GM12878 (cell line): ENCODE measurements around the gene RAD51B. TPM values are rescaled to one million over a fixed set of nuclear protein-coding genes. Genes with fewer than 3 reads are reported as not detected.

ENCODE experiments used
- IKZF2 ChIP-seq, 2 experiments: fragments of 450-650 bp; IDR thresholded peaks; 2 replicates each; pipeline ENCODE4 v1.6.1; 2017; ENCODE audit warnings: mild to moderate bottlenecking in 2 of 2, moderate library complexity in 2 of 2
- JUNB ChIP-seq: IDR thresholded peaks from 2 replicates; pipeline ENCODE4 v1.6.1; 2016; ENCODE audit warnings: antibody characterized with exemption, mild to moderate bottlenecking
- NFIC ChIP-seq: IDR thresholded peaks from 2 replicates; pipeline ENCODE4 v1.6.1; 2012; ENCODE audit warnings: low read depth, mild to moderate bottlenecking, inconsistent platforms, low read length, moderate library complexity
- NFYB ChIP-seq: IDR thresholded peaks from 2 replicates; pipeline ENCODE4 v1.6.1; 2011; ENCODE audit warnings: low read depth, mild to moderate bottlenecking, low read length, improper control_type of control experiment, moderate library complexity; ENCODE audit not compliant: insufficient read depth
- NR2F1 ChIP-seq: fragments of 450-650 bp; conservative IDR thresholded peaks from 2 replicates; pipeline ENCODE4 v1.6.1; 2017; ENCODE audit warnings: mild to moderate bottlenecking
- PBX3 ChIP-seq: IDR thresholded peaks from 2 replicates; pipeline ENCODE4 v1.6.1; 2011; ENCODE audit warnings: mild to moderate bottlenecking, low read depth, low read length, moderate library complexity; ENCODE audit not compliant: insufficient replicate concordance
- POU2F2 ChIP-seq: IDR thresholded peaks from 3 replicates; pipeline ENCODE4 v1.6.1; 2011; ENCODE audit warnings: low read depth, mild to moderate bottlenecking, low read length, borderline replicate concordance
- RELB ChIP-seq: fragments of 450-650 bp; IDR thresholded peaks from 2 replicates; pipeline ENCODE4 v1.6.1; 2017; ENCODE audit warnings: low read depth, mild to moderate bottlenecking, moderate library complexity
- SIN3A ChIP-seq: IDR thresholded peaks from 2 replicates; pipeline ENCODE4 v1.6.1; 2012; ENCODE audit warnings: low read depth, low read length, improper control_type of control experiment
- SMC3 ChIP-seq: IDR thresholded peaks from 2 replicates; pipeline ENCODE4 v1.6.1; 2011; ENCODE audit warnings: low read length, improper control_type of control experiment, borderline replicate concordance
- TBL1XR1 ChIP-seq: IDR thresholded peaks from 2 replicates; pipeline ENCODE4 v1.6.1; 2012; ENCODE audit warnings: low read depth, low read length, improper control_type of control experiment
- YY1 ChIP-seq: IDR thresholded peaks from 2 replicates; pipeline ENCODE4 v1.6.1; 2011; ENCODE audit warnings: low read depth, mild to moderate bottlenecking, low read length
- ZBED1 ChIP-seq: IDR thresholded peaks from 2 replicates; pipeline ENCODE4 v1.6.1; 2016; ENCODE audit warnings: borderline replicate concordance
- ZSCAN29 ChIP-seq: fragments of 450-650 bp; IDR thresholded peaks from 2 replicates; pipeline ENCODE4 v1.6.1; 2017; ENCODE audit warnings: mild to moderate bottlenecking, moderate library complexity
- polyA plus RNA-seq, 11 experiments: library from polyadenylated mRNA; depleted of rRNA in 4 of 11; unstranded in 6 of 11; stranded (reverse) in 5 of 11; fragments of >200 nt; fragmentation: Nextera tagmentation in 4 of 11; fragmentation: Illumina TruSeq in 1 of 11; extraction: Ambion mirVana in 4 of 11; extraction: Trizol in 1 of 11; gene quantifications; 1 replicate in 1 of 11; 2 replicates in 10 of 11; pipeline versions ENCODE4 v1.2.1 to v1.2.3, GENCODE V29; 2011 to 2016; ENCODE audit warnings: inconsistent platforms in 2 of 11, missing spikeins in 2 of 11, low read depth in 1 of 11
- total RNA-seq, 4 experiments: library from RNA; depleted of rRNA in 3 of 4; stranded (reverse); fragments of >200 nt in 3 of 4; fragmentation: Illumina TruSeq in 1 of 4; extraction: Trizol in 1 of 4; gene quantifications; 2 replicates each; pipeline versions ENCODE4 v1.2.1 to v1.2.3, GENCODE V29; 2013 to 2021

Gene RAD51B
- total and polyA plus RNA-seq, 10 of the 15 experiments (the other 5 are each of a cell fraction or from before 2014, with no cell fraction given): 9.8 to 26.8 (median 21.3) TPM

DNA sequence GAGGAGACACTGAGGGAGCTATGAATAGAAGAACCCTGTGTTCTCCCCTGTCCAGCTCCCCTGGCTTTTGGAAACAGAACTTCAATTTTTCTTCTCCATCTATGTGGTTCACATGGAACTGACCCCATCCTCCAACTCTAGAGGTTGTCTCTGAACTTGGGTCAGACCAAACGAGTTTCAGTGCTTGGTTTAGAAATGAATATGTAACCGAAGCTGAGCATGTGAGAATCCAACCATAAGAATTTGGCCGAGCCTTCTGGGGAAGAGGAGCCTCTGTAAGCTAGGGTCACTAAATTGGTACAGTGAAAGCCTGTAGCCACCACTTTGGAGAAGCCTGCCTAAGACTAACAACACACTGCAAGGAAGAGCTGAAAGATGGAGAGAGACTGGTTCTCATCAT is 508.9 kb downstream of the RAD51B start (continued):
- TF ChIP-seq NFYB (no peak), PBX3 (no peak), NFIC (peak; percentile 89), ZBED1 (peak; percentile 49; the same call in 1 of the 2 replicates), YY1 (0 out of 2 replicates have a peak, but pooled peaks have one; percentile 15), ZSCAN29 (no peak), JUNB (peak; percentile 79), SMC3 (peak; percentile 28; the same call in 1 of the 2 replicates), IKZF2 (IDR thresholded peaks at IDR 0.05) (peak; percentile 30 to 42; a peak in 3 of 4 replicates), TBL1XR1 (peak; percentile 59; the same call in 1 of the 2 replicates), SIN3A (no peak), NR2F1 (0 out of 2 replicates have a peak, but pooled peaks have one; percentile 40), RELB (peak; percentile 17; the same call in 1 of the 2 replicates), POU2F2 (peak; percentile 19; the same call in 1 of the 3 replicates)
